GM12892 (cell line): ENCODE results near the gene EFCC1.

Experiments
- POLR2AphosphoS5 ChIP-seq: IDR thresholded peaks from 2 replicates; pipeline ENCODE4 v1.6.1; 2011; ENCODE audit warnings: low read depth, low read length, control low read depth
- TAF1 ChIP-seq: IDR thresholded peaks from 2 replicates; pipeline ENCODE4 v1.6.1; 2011; ENCODE audit warnings: low read depth, mild to moderate bottlenecking, control low read depth, low read length, borderline replicate concordance

- TF ChIP-seq TAF1 (no peak), POLR2AphosphoS5 (no peak)
These were observed 6.2 kb upstream of the EFCC1 start for GRCh38 chr3:128994581-128995546.
